Measurements from ENCODE around the gene MYBPHL.

The MYBPHL gene

DNA sequence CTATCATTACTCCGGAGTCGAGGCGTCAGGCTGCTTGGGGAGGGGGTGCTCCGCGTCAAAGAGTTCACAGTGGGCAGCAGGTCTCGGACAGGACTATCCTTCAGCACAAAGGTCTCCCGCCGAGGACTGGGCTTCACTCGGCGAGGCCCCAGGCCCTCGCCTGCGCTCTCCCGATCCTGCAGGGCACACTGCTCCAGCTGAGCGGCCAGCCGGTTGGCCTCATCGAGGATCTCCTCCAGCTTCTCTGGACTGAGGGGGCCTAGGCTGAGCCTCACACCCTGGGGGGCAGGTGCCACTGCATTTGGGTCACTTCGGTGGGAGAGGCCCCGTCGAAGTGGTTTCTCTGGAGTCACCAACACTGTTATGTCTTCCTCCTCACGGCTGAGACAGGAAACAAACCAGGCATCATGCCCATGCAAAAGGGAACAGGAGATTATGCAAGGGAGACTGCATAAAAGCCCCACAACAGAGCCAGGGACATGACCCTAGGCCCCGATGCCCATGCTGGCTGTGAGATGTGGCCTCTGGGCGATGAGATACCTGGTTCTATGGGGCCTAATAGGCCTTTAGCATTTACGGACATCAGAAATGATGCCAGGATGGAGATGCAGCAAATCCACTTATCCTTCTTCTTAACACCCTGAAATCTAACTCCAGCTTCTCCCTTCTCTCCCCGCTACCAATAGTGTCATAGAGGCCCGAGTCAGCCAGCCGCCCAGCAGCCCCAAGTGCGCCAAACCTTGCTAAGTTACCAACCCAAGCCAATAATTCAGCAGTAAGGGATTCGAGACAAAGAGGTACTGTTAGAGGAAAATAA is 24.9 kb downstream of the MYBPHL start:
- in situ Hi-C loops (cut with MboI; ENCODE audit: low sequenced_read_pairs): no loop called here

DNA sequence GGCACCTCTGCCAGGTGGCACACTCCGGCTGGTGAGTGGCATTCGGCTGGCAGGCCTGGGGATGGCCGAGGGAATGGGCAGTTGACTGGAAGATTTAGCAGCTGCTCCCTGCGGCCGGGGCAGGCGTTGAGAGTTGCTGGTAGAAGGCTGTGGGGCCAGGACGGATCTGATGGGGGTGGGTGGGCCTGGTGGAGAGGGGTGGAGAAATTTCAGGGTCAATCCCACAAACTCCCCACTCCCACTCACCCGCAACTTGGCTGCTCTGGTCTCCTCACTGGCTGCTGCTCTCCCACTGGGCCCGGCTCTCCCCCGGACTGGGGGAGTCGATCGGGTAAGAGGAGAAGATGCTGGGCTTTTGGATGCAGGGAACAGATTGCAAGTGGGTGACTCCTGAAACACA is 25.9 kb downstream of the MYBPHL start:
- in situ Hi-C loops (cut with MboI; ENCODE audit: low sequenced_read_pairs): no loop called here

DNA sequence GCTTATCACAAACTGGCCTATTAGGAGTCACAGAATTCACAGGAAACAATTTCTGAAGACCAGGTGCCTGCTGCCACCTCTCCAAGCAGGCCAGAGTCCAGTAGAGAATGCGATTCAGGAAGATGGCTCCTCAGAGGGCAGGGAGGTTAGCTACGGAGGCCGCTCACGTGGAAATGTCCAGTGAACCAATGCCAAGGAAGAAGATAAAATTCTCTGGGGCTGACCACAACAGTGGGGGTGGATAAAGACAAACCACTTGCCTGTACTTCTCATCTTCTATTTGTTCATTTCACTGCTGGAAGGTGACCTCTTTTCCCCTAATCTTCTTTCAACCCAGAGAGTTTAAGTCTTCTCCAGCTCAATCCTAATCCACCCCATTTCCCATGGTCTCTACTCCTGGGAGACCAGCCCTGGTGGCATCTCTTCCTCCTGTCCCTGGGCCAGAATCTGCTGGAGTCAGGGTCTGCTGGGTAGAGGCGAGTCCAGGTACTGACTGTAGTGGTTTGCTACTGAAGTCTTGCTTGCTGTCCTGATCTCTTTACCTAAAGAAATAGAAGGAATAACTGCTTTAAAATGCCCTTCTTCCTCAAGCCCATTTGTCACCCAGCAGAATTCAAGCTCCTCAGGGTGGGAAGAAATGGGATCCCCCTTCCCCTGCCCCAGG is 27.1 kb downstream of the MYBPHL start:
- in situ Hi-C loops (cut with MboI; ENCODE audit: low sequenced_read_pairs): no loop called here

DNA sequence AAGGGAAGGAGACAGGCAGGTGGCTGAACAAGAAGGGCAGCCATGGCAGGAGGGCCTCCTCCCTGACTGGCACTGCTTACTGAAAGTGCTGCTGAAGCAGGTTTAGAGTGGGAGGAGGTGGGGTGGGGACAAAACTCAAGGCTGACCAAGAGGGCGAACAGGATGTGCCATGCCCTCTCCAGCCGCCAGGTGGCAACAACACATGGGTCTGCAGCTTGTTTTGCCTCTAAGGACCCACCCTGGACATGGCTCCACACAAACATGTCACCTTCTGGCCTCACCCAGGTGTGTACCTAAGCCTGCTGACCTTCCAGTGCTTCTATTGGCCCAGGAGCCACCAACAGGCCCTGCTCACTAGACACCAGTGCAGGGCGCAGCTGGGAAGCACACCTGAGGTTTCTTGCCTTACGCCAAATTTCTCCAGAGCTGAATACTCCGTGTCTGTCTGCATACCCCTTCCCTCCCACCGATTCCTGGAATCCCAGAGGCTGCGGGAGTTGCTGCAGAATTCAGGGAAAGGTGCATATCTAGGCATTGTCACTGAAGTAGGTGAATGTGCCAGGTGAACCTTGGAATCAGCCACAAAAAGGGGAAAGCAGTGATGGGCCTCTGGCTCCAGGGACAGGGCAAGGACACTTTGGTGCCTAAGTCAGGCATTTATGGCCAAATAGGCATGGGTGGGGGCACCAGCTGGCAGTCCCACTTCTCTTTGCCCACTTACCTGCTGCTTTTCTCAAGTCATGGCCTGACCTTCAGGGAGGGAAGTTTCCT is 29.2 kb downstream of the MYBPHL start:
- in situ Hi-C loops (cut with MboI; ENCODE audit: low sequenced_read_pairs): no loop called here

DNA sequence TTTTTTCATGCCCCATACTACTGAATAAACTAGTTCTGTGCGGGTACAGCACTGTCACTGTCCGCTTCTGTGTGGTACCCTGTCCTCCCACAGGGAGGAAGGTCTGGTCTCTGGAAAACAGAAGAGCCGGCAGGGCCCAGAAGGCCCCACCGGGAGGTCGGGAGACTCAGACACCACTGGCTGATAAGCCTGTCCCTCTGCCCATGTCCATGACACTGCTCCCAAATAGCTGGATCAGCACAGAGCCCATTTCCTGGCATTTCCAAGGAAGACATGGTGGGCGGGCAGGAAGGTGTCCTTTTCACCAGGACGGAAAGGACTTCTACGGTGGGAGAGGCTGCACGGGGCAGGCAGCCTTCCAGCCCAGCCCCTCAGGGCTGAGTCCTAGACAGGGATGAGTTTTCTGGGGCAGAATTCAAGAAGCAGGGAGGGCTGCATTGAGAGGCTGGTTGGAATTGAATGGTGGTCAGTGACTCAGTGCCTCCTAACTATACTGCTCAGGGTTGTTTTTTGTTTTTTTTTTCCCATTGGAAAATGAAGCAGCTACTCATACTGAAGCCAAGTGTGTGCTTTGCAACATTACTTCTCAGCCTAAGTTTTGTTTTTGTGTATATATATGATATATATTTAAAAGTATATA is 31.0 kb downstream of the MYBPHL start:
- in situ Hi-C loops (cut with MboI; ENCODE audit: low sequenced_read_pairs): no loop called here

DNA sequence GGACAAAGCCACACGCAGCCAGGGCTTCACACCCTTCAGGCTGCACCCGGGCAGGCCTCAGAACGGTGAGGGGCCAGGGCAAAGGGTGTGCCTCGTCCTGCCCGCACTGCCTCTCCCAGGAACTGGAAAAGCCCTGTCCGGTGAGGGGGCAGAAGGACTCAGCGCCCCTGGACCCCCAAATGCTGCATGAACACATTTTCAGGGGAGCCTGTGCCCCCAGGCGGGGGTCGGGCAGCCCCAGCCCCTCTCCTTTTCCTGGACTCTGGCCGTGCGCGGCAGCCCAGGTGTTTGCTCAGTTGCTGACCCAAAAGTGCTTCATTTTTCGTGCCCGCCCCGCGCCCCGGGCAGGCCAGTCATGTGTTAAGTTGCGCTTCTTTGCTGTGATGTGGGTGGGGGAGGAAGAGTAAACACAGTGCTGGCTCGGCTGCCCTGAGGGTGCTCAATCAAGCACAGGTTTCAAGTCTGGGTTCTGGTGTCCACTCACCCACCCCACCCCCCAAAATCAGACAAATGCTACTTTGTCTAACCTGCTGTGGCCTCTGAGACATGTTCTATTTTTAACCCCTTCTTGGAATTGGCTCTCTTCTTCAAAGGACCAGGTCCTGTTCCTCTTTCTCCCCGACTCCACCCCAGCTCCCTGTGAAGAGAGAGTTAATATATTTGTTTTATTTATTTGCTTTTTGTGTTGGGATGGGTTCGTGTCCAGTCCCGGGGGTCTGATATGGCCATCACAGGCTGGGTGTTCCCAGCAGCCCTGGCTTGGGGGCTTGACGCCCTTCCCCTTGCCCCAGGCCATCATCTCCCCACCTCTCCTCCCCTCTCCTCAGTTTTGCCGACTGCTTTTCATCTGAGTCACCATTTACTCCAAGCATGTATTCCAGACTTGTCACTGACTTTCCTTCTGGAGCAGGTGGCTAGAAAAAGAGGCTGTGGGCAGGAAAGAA is 32.0 kb downstream of the MYBPHL start:
- in situ Hi-C loops (cut with MboI; ENCODE audit: low sequenced_read_pairs): no loop called here

DNA sequence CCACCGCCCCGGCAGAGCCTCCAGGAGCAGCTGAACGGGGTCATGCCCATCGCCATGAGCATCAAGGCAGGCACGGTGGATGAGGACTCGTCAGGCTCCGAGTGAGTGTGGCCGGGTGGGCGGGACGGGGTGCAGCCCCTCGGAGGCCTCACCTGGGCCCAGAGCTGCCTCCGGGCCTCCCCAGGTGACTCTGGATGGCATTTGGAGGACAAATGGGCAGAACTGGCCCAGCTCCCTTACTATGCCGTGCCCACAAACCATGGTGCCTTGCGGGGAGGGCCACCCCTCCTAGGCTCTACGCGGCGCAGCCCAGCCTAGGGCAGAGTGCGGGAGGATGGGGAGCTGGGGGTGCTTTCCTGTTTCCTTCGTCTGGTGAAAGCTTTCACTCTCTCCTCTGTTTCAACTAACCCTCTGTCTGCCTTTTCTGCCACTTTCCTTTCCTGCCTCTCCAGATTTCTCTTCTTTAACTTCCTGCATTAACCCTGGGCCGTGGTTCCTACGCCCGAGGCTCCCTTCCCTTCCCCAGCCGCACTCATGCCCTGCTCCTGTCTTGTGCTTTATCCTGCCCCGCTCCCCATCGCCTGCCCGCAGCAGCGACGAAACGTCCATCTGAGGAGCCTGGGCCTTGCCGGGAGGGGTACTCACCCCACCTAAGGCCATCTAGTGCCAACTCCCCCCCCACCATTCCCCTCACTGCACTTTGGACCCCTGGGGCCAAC is 33.1 kb downstream of the MYBPHL start:
- in situ Hi-C loops (cut with MboI; ENCODE audit: low sequenced_read_pairs): no loop called here

DNA sequence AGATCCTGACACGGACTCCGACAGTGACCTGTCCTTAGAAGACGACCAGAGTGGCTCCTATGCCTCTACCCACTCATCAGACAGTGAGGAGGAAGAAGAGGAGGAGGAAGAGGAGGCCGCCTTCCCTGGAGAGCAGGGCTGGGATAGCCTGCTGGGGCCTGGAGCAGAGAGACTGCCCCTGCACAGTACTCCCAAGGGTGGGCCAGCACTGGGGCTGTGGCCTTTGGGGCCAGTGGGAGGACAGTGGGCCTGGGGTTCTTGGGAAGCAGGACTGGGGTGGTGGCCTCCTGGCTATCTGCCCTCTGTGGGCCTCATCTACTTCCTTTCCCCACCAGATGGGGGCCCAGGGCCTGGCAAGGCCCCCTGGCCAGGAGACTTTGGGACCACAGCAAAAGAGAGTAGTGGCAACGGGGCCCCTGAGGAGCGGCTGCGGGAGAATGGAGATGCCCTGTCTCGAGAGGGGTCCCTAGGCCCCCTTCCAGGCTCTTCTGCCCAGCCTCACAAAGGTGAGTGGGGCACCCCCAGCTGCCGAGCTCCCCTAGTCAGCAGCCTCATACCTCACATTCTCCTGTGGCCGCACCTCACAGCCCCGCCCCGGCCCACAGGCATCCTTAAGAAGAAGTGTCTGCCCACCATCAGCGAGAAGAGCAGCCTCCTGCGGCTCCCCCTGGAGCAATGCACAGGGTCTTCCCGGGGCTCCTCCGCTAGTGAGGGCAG is 33.8 kb downstream of the MYBPHL start:
- in situ Hi-C loops (cut with MboI; ENCODE audit: low sequenced_read_pairs): no loop called here

DNA sequence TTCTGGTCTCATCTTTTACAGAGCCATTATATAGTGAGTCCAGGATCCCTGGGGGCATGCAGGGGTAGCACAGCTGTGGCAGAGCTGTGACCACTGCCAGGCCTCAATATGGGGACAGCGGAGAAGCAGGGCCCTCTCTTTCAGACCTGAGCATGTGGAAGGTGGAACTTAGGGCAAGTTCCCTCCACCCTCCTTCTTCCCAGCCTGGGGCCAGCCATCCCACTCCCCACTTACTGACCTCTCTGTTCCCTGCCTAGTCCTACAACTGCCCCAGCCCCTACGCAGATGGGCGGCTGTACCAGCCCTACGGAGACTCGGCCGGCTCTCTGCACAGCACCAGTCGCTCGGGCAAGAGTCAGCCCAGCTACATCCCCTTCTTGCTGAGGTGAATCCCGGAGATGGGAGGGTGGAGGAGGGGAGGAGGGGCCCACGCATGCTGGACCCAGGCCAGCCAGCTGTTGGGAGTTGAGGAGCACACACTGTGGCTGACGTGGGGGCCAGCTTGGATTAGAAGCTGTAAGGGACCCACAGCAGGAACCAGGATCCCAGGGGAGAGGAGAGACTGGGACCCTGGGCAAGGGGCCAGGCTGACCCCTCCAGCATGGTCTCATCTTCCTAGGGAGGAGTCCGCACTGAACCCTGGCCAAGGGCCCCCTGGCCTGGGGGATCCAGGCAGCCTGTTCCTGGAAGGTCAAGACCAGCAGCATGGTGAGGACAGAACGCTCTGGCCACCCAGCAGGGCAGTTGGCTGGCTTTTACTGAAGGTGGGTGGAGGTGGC is 34.6 kb downstream of the MYBPHL start:
- in situ Hi-C loops (cut with MboI; ENCODE audit: low sequenced_read_pairs): no loop called here

DNA sequence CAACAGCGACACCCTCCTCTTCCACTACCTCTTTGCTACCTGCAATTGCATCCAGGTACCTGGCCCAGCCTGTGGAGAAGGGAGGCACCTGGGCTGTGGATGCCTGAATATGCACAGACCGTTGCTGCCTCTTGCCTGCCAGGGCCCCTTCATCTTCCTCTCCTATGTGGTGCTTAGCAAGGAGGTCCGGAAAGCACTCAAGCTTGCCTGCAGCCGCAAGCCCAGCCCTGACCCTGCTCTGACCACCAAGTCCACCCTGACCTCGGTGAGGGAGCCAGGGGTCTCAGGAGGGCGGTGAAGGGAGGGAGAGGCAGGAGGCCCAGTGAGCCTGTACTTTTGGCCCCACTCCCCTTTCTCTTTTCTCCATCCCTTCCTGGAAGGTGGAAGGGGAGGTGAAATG is 35.4 kb downstream of the MYBPHL start:
- in situ Hi-C loops (cut with MboI; ENCODE audit: low sequenced_read_pairs): no loop called here

DNA sequence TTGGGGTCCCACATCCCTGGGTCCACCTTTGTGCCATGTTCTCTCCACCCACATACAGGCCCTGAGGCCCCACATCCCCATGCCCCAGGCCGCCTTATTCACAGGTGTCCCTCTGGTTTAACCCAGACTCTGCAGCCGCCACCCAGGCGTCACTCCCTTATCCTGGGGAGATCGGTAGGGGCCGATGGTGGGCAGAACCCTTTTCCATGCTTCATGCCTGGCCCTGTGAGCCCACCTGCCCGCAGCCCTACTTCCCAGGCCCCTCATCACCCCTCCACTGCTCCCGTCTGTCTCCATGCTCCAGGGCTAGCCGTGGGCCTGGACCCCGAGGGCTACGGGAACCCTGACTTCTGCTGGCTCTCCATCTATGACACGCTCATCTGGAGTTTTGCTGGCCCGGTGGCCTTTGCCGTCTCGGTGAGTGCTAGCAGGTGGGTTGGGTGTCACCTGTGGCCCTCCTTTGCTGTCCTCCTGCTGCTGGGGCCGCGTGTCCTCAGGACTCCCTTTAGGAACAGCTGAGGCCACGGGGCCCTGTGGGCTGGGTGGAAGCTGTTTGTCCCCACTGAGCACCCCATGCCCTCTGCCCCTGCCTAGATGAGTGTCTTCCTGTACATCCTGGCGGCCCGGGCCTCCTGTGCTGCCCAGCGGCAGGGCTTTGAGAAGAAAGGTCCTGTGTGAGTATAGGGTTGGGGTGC is 36.0 kb downstream of the MYBPHL start:
- in situ Hi-C loops (cut with MboI; ENCODE audit: low sequenced_read_pairs): no loop called here

DNA sequence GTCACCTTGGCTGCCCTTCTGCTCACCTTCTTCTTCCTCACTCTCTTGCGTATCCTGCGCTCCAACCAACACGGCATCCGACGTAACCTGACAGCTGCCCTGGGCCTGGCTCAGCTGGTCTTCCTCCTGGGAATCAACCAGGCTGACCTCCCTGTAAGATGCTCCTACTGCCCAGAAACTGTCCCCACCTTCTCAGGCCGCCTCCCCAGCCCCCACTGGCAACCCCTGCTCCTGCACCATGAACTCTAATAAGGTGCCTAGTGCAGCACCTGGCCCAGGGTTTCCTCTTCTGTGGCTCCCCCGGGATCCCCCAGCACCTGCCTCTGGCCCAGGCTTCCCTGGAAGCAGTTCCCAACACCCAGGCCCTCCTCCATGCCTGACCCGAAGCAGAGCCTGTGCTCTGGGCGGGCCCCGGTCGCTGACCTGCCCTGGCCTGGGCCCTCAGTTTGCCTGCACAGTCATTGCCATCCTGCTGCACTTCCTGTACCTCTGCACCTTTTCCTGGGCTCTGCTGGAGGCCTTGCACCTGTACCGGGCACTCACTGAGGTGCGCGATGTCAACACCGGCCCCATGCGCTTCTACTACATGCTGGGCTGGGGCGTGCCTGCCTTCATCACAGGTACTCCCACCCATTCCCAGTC is 36.7 kb downstream of the MYBPHL start:
- in situ Hi-C loops (cut with MboI; ENCODE audit: low sequenced_read_pairs): no loop called here

DNA sequence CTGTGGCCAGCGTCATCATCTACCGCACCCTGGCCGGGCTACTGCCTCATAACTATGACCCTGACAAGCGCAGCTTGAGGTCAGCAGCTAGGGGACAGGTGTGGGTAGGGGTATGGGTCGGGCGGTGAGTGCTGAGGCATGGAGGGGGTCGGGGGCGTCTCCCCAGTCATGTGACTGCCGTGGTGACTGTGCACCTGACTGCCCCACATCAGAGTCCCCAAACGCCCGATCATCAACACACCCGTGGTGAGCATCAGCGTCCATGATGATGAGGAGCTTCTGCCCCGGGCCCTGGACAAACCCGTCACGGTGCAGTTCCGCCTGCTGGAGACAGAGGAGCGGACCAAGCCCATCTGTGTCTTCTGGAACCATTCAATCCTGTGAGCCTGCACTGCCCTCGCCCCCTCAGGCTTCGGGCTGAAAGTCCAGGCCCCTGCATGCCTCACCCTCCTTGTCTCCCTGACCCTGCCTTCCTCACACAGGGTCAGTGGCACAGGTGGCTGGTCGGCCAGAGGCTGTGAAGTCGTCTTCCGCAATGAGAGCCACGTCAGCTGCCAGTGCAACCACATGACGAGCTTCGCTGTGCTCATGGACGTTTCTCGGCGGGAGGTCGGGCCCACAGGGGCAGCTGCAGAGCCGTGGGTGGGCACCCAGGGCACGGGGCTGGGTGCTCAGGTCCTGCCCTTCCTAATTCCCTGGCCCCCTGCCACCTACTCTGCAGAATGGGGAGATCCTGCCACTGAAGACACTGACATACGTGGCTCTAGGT is 37.4 kb downstream of the MYBPHL start:
- in situ Hi-C loops (cut with MboI; ENCODE audit: low sequenced_read_pairs): no loop called here

DNA sequence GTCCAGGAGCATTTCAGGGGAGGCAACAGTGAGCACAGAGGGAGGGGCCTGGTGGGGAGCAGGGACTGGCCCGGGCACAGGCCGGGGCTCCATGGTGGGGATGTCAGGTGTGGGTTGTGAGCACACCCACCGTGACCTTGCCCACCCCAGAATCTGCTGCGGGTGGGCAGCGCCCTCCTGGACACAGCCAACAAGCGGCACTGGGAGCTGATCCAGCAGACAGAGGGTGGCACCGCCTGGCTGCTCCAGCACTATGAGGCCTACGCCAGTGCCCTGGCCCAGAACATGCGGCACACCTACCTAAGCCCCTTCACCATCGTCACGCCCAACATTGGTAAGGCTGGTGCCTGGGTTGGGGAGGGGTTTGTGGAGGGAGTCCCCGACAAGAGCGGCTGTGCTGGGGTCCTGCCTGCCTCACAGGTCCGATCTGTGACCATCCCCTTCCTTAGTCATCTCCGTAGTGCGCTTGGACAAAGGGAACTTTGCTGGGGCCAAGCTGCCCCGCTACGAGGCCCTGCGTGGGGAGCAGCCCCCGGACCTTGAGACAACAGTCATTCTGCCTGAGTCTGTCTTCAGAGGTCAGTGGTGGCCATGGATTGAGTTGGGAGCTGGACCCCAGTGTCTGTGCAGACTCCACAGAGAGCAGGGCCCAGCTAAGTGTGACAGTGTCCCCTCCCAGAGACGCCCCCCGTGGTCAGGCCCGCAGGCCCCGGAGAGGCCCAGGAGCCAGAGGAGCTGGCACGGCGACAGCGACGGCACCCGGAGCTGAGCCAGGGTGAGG is 38.2 kb downstream of the MYBPHL start:
- in situ Hi-C loops (cut with MboI; ENCODE audit: low sequenced_read_pairs): no loop called here

DNA sequence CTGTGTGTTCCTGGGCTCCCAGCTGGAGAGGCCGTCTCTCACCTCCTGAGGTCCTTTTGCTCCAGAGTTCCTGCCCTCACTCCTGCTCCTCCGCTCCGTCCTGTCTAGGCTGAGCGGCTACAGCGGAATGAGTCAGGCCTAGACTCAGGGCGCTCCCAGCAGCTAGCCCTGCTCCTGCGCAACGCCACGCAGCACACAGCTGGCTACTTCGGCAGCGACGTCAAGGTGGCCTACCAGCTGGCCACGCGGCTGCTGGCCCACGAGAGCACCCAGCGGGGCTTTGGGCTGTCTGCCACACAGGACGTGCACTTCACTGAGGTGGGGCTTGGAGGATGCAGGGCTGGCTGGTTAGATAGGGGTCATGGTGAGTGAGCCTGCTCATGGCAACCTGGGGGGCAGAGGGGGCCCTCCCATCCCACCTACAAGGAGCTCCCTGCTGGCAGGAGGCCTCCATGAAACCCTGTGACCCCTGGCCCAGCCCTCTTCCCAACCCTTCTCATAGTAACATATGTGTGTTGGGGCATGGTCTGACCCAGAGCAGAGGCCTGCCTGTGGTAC is 39.0 kb downstream of the MYBPHL start:
- in situ Hi-C loops (cut with MboI; ENCODE audit: low sequenced_read_pairs): no loop called here

All from hTERT RPE-1 (cell line).